Measurements from ENCODE around the gene DNAH11.

Gene DNAH11

DNA sequence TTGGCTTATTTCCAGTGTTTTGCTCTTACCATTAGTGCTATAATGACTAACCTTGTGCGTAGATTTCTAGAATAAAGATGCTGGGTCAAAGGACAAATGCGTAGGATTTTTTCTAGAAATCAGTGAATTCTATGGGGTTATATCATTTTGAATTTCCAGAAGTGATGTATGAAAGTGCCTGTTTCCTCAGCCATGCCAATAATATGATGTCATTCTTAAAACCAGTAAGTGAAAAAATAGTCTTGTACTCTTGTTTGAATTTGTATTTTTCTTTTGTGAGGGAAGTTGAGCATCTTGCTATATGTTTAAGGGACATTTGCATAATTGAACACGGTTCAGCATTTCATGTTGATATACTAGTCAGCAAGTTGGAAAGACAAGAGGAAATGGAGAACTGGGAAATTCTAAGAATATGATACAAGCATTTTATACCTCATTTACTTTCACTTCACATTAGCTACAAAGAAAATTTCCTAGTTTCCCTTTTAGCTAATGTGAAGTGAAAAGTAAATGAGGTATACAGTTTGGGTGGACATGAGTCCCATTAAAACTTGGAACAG lies 3.8 kb upstream of the DNAH11 start:
- in situ Hi-C loops (cut with MboI; ENCODE audit: low pct_unique_long_range_greater_than_20kb, low sequenced_read_pairs, unreplicated experiment) = no loop called here
- TF ChIP-seq, protein P1, sequence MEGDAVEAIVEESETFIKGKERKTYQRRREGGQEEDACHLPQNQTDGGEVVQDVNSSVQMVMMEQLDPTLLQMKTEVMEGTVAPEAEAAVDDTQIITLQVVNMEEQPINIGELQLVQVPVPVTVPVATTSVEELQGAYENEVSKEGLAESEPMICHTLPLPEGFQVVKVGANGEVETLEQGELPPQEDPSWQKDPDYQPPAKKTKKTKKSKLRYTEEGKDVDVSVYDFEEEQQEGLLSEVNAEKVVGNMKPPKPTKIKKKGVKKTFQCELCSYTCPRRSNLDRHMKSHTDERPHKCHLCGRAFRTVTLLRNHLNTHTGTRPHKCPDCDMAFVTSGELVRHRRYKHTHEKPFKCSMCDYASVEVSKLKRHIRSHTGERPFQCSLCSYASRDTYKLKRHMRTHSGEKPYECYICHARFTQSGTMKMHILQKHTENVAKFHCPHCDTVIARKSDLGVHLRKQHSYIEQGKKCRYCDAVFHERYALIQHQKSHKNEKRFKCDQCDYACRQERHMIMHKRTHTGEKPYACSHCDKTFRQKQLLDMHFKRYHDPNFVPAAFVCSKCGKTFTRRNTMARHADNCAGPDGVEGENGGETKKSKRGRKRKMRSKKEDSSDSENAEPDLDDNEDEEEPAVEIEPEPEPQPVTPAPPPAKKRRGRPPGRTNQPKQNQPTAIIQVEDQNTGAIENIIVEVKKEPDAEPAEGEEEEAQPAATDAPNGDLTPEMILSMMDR (IDR thresholded peaks at IDR 0.05; ENCODE audit: extremely low read depth, insufficient read depth, missing control alignments) = no peak
- no peak for DNase-seq (ENCODE audit: low spot score)

DNA sequence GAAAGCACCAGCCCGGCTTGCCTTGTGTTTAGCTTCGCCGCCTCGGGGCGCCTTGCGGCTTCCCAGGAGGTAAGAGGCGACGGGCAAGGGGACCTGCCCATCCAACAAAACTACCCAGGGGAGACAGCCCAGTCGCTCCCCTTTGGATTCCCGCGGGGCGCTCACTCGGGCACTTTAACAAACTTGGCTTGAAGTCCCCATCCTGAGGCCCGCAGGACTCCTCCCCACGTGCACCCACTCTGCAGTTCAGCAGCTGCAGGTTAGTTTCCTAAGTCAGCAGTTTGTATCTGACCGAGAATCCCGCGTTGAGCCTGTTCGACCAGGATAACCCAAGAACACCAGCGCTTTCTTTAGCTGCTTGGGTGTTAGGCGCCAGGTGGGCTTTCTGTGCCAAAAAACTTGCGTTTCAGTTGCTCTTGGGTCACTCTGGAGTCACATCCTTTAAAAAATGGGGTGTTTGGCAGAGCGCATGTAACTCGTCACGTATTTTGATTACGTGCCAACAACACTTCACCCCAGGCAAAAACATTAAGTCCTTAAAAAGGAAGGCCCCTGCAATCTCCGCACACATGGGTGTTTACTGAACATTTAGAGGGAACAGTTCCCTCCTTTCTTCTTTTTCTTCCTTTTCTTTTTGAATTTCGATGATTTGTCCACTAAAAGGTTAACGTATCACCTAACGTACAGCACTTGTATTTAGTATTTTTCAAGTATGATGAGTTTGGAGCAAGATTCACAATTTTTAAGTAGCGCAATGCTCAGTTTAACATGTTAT lies 876 bp downstream of the DNAH11 start:
- in situ Hi-C loops (cut with MboI; ENCODE audit: low pct_unique_long_range_greater_than_20kb, low sequenced_read_pairs, unreplicated experiment) = no loop called here
- TF ChIP-seq, protein P1 (IDR thresholded peaks at IDR 0.05; ENCODE audit: extremely low read depth, insufficient read depth, missing control alignments) = no peak
- DNase-seq (ENCODE audit: low spot score) = no peak

DNA sequence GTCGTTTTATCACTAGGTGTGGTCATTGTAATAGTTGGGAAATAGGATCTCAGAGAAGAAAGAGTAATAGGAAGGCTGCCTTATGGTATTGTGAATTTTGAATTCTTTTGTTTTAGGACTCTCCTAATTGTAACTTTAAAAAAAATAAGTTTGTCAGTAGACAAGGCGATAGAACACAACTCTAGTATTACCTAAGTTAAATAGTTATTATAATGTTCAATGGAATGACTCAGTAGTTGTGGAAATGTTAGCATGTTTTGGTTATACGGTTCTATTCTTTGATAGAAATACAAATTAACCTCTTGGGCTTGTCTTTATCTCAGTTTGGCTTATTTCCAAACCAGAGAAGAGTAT lies 1.4 kb downstream of the DNAH11 start:
- TF ChIP-seq, protein P1 (IDR thresholded peaks at IDR 0.05; ENCODE audit: extremely low read depth, insufficient read depth, missing control alignments) = no peak
- no peak for DNase-seq (ENCODE audit: low spot score)
- in situ Hi-C loops (cut with MboI; ENCODE audit: low pct_unique_long_range_greater_than_20kb, low sequenced_read_pairs, unreplicated experiment) = no loop called here

DNA sequence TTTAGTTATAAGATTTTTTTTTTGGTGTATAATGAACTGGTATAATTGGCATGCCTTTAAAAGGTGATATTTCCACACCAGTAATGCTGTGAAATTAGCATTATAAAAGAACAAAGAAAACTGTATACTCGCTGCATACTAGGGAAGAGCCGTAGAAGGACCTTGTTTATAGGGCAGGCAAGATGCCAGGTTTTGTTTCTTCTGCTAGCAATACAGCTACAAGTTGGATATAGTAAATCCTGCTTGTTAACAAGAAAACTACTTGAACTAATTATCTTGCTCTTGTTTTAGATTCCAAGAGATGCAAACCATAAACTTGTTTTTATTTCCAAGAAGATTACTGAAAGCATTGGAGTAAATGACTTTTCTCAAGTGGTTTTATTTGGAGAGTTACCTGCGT lies 1.9 kb downstream of the DNAH11 start:
- in situ Hi-C loops (cut with MboI; ENCODE audit: low pct_unique_long_range_greater_than_20kb, low sequenced_read_pairs, unreplicated experiment) = no loop called here
- TF ChIP-seq, protein P1 (IDR thresholded peaks at IDR 0.05; ENCODE audit: extremely low read depth, insufficient read depth, missing control alignments) = no peak
- DNase-seq (ENCODE audit: low spot score) = no peak

DNA sequence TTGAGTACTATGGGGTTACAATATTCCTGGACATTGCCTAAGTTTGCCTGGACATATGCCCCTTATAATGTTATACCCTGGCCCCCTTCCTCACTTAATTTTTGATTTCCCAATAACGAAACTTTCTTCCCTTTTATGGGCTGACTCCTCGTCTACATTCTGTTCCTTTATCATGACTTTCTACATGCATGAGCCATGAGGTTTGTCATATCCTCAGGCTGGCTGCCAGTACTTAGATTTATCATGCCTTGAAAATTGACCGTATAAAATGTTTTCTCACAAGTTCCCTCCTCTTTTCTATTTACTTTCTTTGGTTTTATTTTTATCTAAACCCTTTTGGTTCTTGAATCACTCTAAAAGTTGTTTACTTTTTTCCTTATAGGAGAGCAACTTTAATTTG lies 4.7 kb downstream of the DNAH11 start:
- TF ChIP-seq, protein P1 (IDR thresholded peaks at IDR 0.05; ENCODE audit: extremely low read depth, insufficient read depth, missing control alignments) = no peak
- no peak for DNase-seq (ENCODE audit: low spot score)
- in situ Hi-C loops (cut with MboI; ENCODE audit: low pct_unique_long_range_greater_than_20kb, low sequenced_read_pairs, unreplicated experiment) = no loop called here

DNA sequence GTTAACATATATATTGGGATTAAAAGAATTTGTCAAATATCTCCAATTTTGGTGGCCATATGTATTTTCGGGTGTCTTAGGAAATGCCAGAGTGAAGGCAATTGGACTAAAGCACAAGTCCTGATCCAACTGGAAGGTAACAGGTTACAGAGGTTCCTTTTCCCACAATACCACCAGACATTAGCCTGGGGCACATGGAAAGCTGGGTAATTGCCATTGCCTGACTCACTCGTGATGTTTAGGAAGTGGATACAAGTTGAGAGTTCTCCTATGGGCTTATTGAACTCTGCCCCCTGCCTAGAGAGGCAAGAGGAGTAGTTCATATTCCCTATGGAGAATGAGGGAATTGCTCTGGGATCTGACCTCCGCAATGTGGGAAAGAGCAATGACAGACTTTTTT lies 5.7 kb downstream of the DNAH11 start:
- in situ Hi-C loops (cut with MboI; ENCODE audit: low pct_unique_long_range_greater_than_20kb, low sequenced_read_pairs, unreplicated experiment) = no loop called here
- DNase-seq (ENCODE audit: low spot score) = no peak
- TF ChIP-seq, protein P1 (IDR thresholded peaks at IDR 0.05; ENCODE audit: extremely low read depth, insufficient read depth, missing control alignments) = no peak

Measured in GM13977 (cell line).